ENCODE measurements around the gene CLEC1A. TPM values are rescaled to one million over a fixed set of nuclear protein-coding genes. Genes with fewer than 3 reads are reported as not detected.

The CLEC1A gene
- total RNA-seq, 1 experiment from 2014 or later, result not detected

DNA sequence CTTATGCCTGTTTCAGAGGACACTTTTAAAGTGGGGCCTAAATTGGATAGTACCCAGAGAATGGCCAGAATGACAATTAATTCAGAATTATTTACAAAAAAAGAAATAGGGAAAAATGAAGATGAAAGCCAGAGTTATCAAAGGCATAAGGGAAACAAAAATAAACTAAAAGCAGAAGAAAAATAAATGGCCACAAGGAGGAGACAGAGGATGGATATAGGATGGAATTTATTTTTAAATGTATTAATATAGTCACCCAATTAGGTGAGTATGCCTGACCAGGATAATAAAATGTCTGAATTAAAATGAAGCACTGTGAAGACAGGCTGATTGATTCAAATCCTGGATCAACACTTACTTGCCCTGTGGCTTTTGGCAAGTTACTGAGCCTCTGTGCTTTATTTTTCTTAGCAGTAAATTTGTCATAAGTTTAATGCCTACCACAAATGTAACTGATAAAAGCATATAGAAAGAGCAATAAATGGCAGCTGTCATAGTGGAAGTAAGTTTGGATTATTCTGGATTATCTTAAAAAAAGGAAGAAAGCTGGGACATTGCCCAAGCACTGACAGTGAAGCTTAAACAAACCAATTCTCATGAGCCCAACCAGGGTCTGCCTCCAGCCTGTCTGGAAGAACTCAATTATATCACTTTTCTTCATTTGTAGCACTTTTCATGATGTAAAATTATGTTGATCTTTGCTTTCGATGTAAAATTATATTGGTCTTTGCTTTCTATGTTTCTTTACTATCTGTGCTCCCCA, 64.8 kb downstream of the CLEC1A start:
- no peak for DNase-seq (ENCODE audit: low read depth, low spot score)
- H4K20me1 ChIP-seq (ENCODE audit: insufficient read depth), result no peaks in the 10 kb centered on the region
- peaks cover 6% of the 10 kb centered on the region for H3K27me3 ChIP-seq (ENCODE audit: insufficient read depth, low read length)
- no peaks in the 10 kb centered on the region for H3K4me1 ChIP-seq (ENCODE audit: control insufficient read depth in 1 of 2, insufficient read depth in 2 of 2, low read length in 2 of 2)
- H3K4me2 ChIP-seq (ENCODE audit: low read length), result no peak overlapping the region
- TF ChIP-seq, protein P1, sequence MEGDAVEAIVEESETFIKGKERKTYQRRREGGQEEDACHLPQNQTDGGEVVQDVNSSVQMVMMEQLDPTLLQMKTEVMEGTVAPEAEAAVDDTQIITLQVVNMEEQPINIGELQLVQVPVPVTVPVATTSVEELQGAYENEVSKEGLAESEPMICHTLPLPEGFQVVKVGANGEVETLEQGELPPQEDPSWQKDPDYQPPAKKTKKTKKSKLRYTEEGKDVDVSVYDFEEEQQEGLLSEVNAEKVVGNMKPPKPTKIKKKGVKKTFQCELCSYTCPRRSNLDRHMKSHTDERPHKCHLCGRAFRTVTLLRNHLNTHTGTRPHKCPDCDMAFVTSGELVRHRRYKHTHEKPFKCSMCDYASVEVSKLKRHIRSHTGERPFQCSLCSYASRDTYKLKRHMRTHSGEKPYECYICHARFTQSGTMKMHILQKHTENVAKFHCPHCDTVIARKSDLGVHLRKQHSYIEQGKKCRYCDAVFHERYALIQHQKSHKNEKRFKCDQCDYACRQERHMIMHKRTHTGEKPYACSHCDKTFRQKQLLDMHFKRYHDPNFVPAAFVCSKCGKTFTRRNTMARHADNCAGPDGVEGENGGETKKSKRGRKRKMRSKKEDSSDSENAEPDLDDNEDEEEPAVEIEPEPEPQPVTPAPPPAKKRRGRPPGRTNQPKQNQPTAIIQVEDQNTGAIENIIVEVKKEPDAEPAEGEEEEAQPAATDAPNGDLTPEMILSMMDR (IDR thresholded peaks at IDR 0.05 in 2 of 3, conservative IDR thresholded peaks at IDR 0.05 in 1 of 3; ENCODE audit: borderline replicate concordance in 1 of 3, insufficient read depth in 1 of 3, low read depth in 2 of 3, low read length in 2 of 3), result peak; percentile 4 to 55 (median 51); a peak in 5 of 6 replicates
- TF ChIP-seq TCF7L2 (IDR thresholded peaks at IDR 0.05; ENCODE audit: borderline replicate concordance, extremely low read depth, insufficient read depth, insufficient read length) (no peak), RAD21 (IDR thresholded peaks at IDR 0.05; ENCODE audit: low read depth) (peak; percentile 60)
- POLR2A ChIA-PET, result no interaction called here
- BruUV-seq (replicated peaks), result no TSS peak
- H3K27ac ChIP-seq (ENCODE audit: low read depth, low read length), result no peak overlapping the region
- CTCF ChIA-PET, result interaction anchor here (1.0 to 1.5 kb wide), 2 partner anchors 24 to 106 kb away, joined by 3 to 10 read pairs; partner anchors contain the start of gene CLEC12B
- no peaks in the 10 kb centered on the region for H3K9me2 ChIP-seq (ENCODE audit: insufficient read depth)
- H3K9me3 ChIP-seq (ENCODE audit: control insufficient read depth in 1 of 2, insufficient read depth in 1 of 2, low read depth in 1 of 2, low read length in 2 of 2), result no peaks in the 10 kb centered on the region
- H3K36me3 ChIP-seq (ENCODE audit: control insufficient read depth in 1 of 2, insufficient read depth in 2 of 2, low read length in 2 of 2), result no peaks in the 10 kb centered on the region
- H3K79me2 ChIP-seq (ENCODE audit: insufficient read depth, low read length), result no peaks in the 10 kb centered on the region
- RAD21 ChIA-PET (ENCODE audit: low non-redundant PET in 1 of 2, low total read pairs in 2 of 2, uncharacterized antibody in 2 of 2, unreplicated experiment in 2 of 2), result interaction anchor here in 1 of 2 experiments (0.8 kb wide), 1 partner anchor 106 kb away, joined by 3 read pairs; no protein-coding TSS in a partner anchor
- H2AFZ ChIP-seq (ENCODE audit: low read depth, low read length, poor library complexity, severe bottlenecking), result no peak overlapping the region
- intact Hi-C loops (cut with micrococcal nuclease), result loop anchor here (1.0 to 10.0 kb wide), 3 partner anchors 106 to 731 kb away; no protein-coding TSS in a partner anchor
- no peak overlapping the region for H3K9ac ChIP-seq (ENCODE audit: low read length)
- 0 out of 2 replicates have a peak, but pooled peaks have one; percentile 25 for ATAC-seq
- H3K4me3 ChIP-seq (replicated peaks in 1 of 2; ENCODE audit: low read depth in 1 of 2, low read length in 2 of 2), result no peak overlapping the region

GRCh38 chr12:10031771-10032175, 67.0 kb downstream of the CLEC1A start:
- H3K4me3 ChIP-seq (replicated peaks in 1 of 2; ENCODE audit: low read depth in 1 of 2, low read length in 2 of 2), result no peak overlapping the region
- no peaks in the 10 kb centered on the region for H3K27me3 ChIP-seq (ENCODE audit: insufficient read depth, low read length)
- no peaks in the 10 kb centered on the region for H3K36me3 ChIP-seq (ENCODE audit: control insufficient read depth in 1 of 2, insufficient read depth in 2 of 2, low read length in 2 of 2)
- ATAC-seq (no peak), DNase-seq (ENCODE audit: low read depth, low spot score) (no peak)
- no peaks in the 10 kb centered on the region for H4K20me1 ChIP-seq (ENCODE audit: insufficient read depth)
- H3K27ac ChIP-seq (ENCODE audit: low read depth, low read length), result no peak overlapping the region
- no peak overlapping the region for H3K4me2 ChIP-seq (ENCODE audit: low read length)
- no peaks in the 10 kb centered on the region for H3K9me2 ChIP-seq (ENCODE audit: insufficient read depth)
- H3K9me3 ChIP-seq (ENCODE audit: control insufficient read depth in 1 of 2, insufficient read depth in 1 of 2, low read depth in 1 of 2, low read length in 2 of 2), result no peaks in the 10 kb centered on the region
- BruUV-seq (replicated peaks), result no TSS peak
- ChIA-PET RAD21 (ENCODE audit: low non-redundant PET in 1 of 2, low total read pairs in 2 of 2, uncharacterized antibody in 2 of 2, unreplicated experiment in 2 of 2) (no interaction called here), CTCF (no interaction called here), POLR2A (no interaction called here)
- intact Hi-C loops (cut with micrococcal nuclease), result loop anchor here (2.0 to 10.0 kb wide), 2 partner anchors 531 to 733 kb away; no protein-coding TSS in a partner anchor
- H2AFZ ChIP-seq (ENCODE audit: low read depth, low read length, poor library complexity, severe bottlenecking), result no peak overlapping the region
- no peak overlapping the region for H3K9ac ChIP-seq (ENCODE audit: low read length)
- H3K4me1 ChIP-seq (ENCODE audit: control insufficient read depth in 1 of 2, insufficient read depth in 2 of 2, low read length in 2 of 2), result no peaks in the 10 kb centered on the region
- no peaks in the 10 kb centered on the region for H3K79me2 ChIP-seq (ENCODE audit: insufficient read depth, low read length)
- no peak for TF ChIP-seq ZNF274 (IDR thresholded peaks at IDR 0.05; ENCODE audit: low read depth, low read length)
- TF ChIP-seq, protein P1 (IDR thresholded peaks at IDR 0.05 in 2 of 3, conservative IDR thresholded peaks at IDR 0.05 in 1 of 3; ENCODE audit: borderline replicate concordance in 1 of 3, insufficient read depth in 1 of 3, low read depth in 2 of 3, low read length in 2 of 3), result no peak
- no peak for TF ChIP-seq REST (IDR thresholded peaks at IDR 0.05; ENCODE audit: low read depth)
- no peak for TF ChIP-seq ZFX (IDR thresholded peaks at IDR 0.05)
- no peak for TF ChIP-seq POLR2A (IDR thresholded peaks at IDR 0.05; ENCODE audit: borderline replicate concordance, extremely low read depth, insufficient read depth, insufficient read length)
- TF ChIP-seq, protein P2, sequence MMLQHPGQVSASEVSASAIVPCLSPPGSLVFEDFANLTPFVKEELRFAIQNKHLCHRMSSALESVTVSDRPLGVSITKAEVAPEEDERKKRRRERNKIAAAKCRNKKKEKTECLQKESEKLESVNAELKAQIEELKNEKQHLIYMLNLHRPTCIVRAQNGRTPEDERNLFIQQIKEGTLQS (IDR thresholded peaks at IDR 0.05), result no peak
- TF ChIP-seq EGR1 (IDR thresholded peaks at IDR 0.05; ENCODE audit: low read depth), result no peak
